Transverse colon (tissue), 4 donors: Measurements from ENCODE around the gene CTNNBIP1. TPM values are rescaled to one million over a fixed set of nuclear protein-coding genes. Genes with fewer than 3 reads are reported as not detected.
A peak's percentile ranks its signal among the peaks of the same experiment; 100 is the strongest.

Source experiments
- DNase-seq: peaks from one replicate; pipeline ENCODE4 v3.0.0-alpha.2; 2019
- H3K27ac ChIP-seq, 4 donors: fragments of 200-600 bp; sonication (generic); 2 replicates each; pipeline ENCODE4 v1.5.1; 2016 to 2018; ENCODE audit warnings: inconsistent platforms in 4 of 4
- H3K27me3 ChIP-seq: fragments of 200-600 bp; sonication (generic); 2 replicates; pipeline ENCODE4 v1.5.1; 2017; ENCODE audit warnings: inconsistent platforms
- H3K36me3 ChIP-seq, 4 donors: fragments of 200-600 bp; sonication (generic); 2 replicates each; pipeline ENCODE4 v1.5.1; 2017 to 2019; ENCODE audit warnings: inconsistent platforms in 4 of 4
- H3K4me1 ChIP-seq, 4 donors: fragments of 200-600 bp; sonication (generic); 2 replicates each; pipeline ENCODE4 v1.5.1; 2017 to 2020; ENCODE audit warnings: inconsistent platforms in 4 of 4
- H3K4me3 ChIP-seq, 4 donors: fragments of 200-600 bp; sonication (generic); 1 replicate in 1 of 4; 2 replicates in 3 of 4; pipeline versions ENCODE4 v1.5.1 to v1.6.1; 2017 to 2019; ENCODE audit warnings: inconsistent platforms in 4 of 4
- H3K9me3 ChIP-seq, 2 donors: fragments of 200-600 bp; sonication (generic); 2 replicates each; pipeline ENCODE4 v1.5.1; 2017 to 2019; ENCODE audit warnings: inconsistent platforms in 2 of 2
- EP300 ChIP-seq: sonication (generic); formaldehyde crosslinking; IDR thresholded peaks from one replicate; pipeline ENCODE4 v1.6.1; 2017; ENCODE audit warnings: antibody characterized with exemption, low read depth
- POLR2A ChIP-seq: fragments of 450-650 bp; IDR thresholded peaks from one replicate; pipeline ENCODE4 v1.6.1; 2016; ENCODE audit warnings: antibody characterized with exemption, mild to moderate bottlenecking, moderate library complexity
- POLR2AphosphoS5 ChIP-seq, 3 donors: sonication (generic); formaldehyde crosslinking; IDR thresholded peaks; one replicate each; pipeline ENCODE4 v1.6.1; 2016; ENCODE audit warnings: antibody characterized with exemption in 3 of 3
- WGBS, 2 donors: methylation state at CpG; one replicate each; pipeline ENCODE4 v1.1.5; 2018; ENCODE audit warnings: low coverage in 1 of 2; 5-methylcytosine and 5-hydroxymethylcytosine counted together
- in situ Hi-C, 4 donors: fragments of 200-750 bp; cut with MboI; loops; one replicate each; pipeline versions ENCODE4 v1.15.0 to v1.15.1; 2017; ENCODE audit warnings: low sequenced_read_pairs in 3 of 4, low pct_ligation_motif_present in 1 of 4, low pct_unique_long_range_greater_than_20kb in 1 of 4
- intact Hi-C: fragments of 100-400 bp; cut with DNase I; formaldehyde crosslinking; loops from one replicate; pipeline ENCODE4 v1.15.1; 2023; ENCODE audit warnings: low total_unique reads
- total RNA-seq, 4 donors: library from RNA; depleted of rRNA; stranded (reverse); fragments of >200 nt; gene quantifications; one replicate each; pipeline ENCODE4 v1.1.0, GENCODE V29; 2016
- TF ChIP-seq, protein P1 (sequence below), 5 experiments: fragments of 200-600 bp in 3 of 5; fragments of 450-650 bp in 2 of 5; sonication (generic) in 3 of 5; IDR thresholded peaks; 1 replicate in 2 of 5; 2 replicates in 3 of 5; pipeline ENCODE4 v1.5.1; 2016 to 2017; ENCODE audit warnings: antibody characterized with exemption in 5 of 5, inconsistent platforms in 3 of 5, mild to moderate bottlenecking in 2 of 5, moderate library complexity in 1 of 5

The CTNNBIP1 gene
- total RNA-seq, 4 donors from 2014 or later: 7.9 to 24.4 (median 15.7) TPM

DNA sequence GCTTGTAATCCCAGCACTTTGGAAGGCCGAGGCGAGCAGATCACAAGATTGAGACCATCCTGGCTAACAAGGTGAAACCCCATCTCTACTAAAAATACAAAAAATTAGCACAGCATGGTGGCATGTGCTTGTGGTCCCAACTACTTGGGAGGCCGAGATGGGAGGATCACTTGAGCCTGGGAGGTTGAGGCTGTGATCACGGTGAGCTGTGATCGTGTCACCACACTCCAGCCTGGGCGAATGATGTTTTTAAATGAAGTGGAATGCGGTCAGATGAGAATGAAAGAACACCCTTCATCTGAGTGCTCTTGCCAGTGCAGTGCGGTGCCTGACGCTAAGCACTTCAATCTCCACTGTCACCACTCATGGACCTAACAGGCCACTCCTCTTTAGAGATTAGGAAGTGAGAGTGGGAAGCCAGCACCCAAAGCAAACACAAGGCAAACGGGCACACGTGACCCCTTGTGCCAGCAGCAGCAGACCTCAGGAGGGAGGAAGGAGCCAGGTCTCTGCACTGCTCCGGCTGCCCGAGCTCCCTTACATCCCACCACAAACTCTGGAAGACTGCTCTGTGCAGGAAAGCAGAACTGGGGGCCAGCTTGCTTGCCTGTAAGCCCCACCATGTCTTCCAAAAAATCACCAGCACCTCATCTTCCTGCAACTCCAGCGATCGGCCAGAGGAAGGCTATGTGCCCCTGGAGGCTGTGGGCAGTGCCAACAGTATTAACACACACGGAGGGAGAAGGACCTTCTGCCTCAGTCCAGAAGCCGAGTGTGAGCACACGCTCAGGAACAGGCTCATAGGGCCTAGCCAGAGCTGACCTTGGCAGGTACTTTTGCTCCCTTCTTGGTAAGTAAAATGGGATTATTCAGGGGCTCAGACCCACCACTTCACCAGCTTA is 9.7 kb downstream of the CTNNBIP1 start:
- Histone ChIP-seq H3K36me3 (no peaks in the 10 kb centered on the region), H3K27me3 (no peaks in the 10 kb centered on the region), H3K4me3 (peak overlapping the region in 1 of 4 donors; percentile 20), H3K27ac (peak overlapping the region; percentile 37 to 77 (median 68)), H3K4me1 (peaks cover 0 to 24% (median 13%) of the 10 kb centered on the region in 4 donors), H3K9me3 (no peaks in the 10 kb centered on the region)
- 57 to 58% methylated on average over 11 to 18 of the region's 18 CpGs for WGBS, 2 donors
- TF ChIP-seq, protein P1, sequence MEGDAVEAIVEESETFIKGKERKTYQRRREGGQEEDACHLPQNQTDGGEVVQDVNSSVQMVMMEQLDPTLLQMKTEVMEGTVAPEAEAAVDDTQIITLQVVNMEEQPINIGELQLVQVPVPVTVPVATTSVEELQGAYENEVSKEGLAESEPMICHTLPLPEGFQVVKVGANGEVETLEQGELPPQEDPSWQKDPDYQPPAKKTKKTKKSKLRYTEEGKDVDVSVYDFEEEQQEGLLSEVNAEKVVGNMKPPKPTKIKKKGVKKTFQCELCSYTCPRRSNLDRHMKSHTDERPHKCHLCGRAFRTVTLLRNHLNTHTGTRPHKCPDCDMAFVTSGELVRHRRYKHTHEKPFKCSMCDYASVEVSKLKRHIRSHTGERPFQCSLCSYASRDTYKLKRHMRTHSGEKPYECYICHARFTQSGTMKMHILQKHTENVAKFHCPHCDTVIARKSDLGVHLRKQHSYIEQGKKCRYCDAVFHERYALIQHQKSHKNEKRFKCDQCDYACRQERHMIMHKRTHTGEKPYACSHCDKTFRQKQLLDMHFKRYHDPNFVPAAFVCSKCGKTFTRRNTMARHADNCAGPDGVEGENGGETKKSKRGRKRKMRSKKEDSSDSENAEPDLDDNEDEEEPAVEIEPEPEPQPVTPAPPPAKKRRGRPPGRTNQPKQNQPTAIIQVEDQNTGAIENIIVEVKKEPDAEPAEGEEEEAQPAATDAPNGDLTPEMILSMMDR (IDR thresholded peaks at IDR 0.05): peak in 1 of 5 experiments; percentile 16
- TF ChIP-seq POLR2AphosphoS5 (IDR thresholded peaks at IDR 0.05): peak in 1 of 3 donors; percentile 19
- no peak for TF ChIP-seq EP300
- peak; percentile 31 for TF ChIP-seq POLR2A
- peak; percentile 71 for DNase-seq
- intact Hi-C loops: no loop called here
- in situ Hi-C loops: no loop called here

DNA sequence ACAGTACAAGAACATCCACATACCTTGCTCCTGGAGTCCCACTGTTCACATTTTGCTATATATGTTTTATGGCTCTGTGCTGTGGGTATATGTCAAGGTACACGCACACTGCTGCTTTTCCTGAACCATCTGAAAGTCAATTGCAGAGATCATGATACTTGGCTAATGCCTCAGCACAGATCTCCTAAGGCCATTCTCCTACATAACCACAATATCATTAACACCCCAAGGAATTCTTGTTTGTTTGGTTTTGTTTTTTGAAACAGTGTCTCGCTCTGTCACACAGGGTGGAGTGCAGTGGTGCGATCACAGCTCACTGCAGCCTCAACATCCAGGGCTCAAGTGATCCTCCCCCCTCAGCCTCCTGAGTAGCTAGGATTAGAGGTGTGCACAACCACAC is 16.0 kb downstream of the CTNNBIP1 start:
- TF ChIP-seq EP300: no peak
- TF ChIP-seq POLR2A: no peak
- intact Hi-C loops (no loop called here), in situ Hi-C loops (no loop called here)
- H3K27ac ChIP-seq: no peak overlapping the region
- H3K4me1 ChIP-seq: peaks cover 0 to 29% (median 16%) of the 10 kb centered on the region in 4 donors
- H3K27me3 ChIP-seq: no peaks in the 10 kb centered on the region
- no peaks in the 10 kb centered on the region for H3K36me3 ChIP-seq
- WGBS, 2 donors: 84 to 90% methylated on average over 3 of the region's 3 CpGs
- no peak overlapping the region for H3K4me3 ChIP-seq
- no peaks in the 10 kb centered on the region for H3K9me3 ChIP-seq
- no peak for DNase-seq

DNA sequence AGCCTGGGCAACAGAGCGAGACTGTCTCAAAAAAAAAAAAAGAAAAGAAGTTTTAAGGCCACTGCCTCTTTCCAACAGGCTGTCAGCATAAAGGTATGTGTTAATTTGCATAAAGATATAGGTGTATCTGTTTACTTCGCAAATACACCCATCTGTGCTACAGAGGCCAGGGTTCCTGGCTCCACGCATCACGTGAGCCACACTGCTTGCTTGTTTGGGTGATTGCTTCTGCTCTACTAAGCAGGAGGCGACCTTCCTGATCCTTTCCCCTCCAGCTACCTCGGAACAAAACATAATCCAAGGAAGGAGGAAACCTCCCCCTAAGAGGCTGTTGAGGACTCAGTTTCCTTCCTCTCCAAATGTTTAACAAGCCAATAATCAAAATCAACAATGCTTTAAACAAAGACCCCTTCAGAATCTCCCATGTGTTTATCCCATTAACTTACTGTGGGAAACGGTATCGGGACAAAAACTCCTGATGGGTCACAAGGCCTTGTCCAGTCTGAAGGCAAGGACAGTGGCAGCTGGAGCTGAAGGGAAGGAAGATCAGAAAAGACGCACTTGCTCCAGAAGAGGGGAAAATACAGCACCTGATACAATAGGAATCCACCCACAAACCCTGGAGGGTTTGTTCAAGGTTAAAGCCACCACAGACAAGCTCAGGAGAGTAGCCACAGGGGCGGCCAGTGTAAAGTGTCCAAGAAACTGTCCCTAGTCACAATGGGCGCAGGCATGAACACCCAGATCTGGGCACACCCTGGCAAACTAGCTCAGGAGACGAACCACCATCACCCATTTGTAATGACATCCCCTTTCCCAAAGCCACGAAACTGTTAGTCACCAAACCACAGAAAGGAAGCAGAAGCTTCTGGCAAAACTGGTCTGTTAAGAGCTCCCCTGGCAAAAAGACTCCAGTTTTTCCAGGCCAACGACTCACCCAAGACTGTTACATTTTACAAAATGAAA is 17.2 kb downstream of the CTNNBIP1 start:
- in situ Hi-C loops (no loop called here), intact Hi-C loops (no loop called here)
- 63 to 72% methylated on average over 6 to 14 of the region's 14 CpGs for WGBS, 2 donors
- Histone ChIP-seq H3K36me3 (no peaks in the 10 kb centered on the region), H3K9me3 (no peaks in the 10 kb centered on the region), H3K4me1 (peaks cover 0 to 29% (median 16%) of the 10 kb centered on the region in 4 donors), H3K27me3 (no peaks in the 10 kb centered on the region), H3K4me3 (no peak overlapping the region), H3K27ac (peak overlapping the region; percentile 13 to 55 (median 41))
- peak; percentile 17 for DNase-seq
- TF ChIP-seq POLR2AphosphoS5 (IDR thresholded peaks at IDR 0.05): no peak
- TF ChIP-seq, protein P1 (IDR thresholded peaks at IDR 0.05): no peak
- no peak for TF ChIP-seq POLR2A
- TF ChIP-seq EP300: no peak

DNA sequence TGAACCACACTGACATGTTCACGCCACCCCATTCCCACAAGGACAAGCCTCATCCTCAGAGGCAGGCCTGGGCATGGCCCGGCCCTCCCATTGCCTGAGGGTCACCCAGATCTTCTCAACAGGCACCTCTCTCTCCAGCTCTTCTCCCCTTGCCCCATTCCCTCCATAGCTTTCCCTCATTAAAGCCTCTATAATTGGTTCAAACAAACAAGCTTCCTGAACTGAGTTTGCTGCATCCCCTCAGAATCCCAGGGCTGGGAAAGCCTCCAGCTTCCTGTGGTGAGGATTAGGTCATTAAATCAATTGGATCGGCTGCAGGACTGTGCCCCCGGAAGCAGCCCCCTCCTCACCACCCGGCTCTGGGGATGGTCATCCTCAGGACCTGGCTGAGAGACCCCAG is 18.9 kb downstream of the CTNNBIP1 start:
- H3K9me3 ChIP-seq: no peaks in the 10 kb centered on the region
- WGBS, 2 donors: 75% methylated on average over 5 of the region's 5 CpGs; no CpG with 5 or more reads in 1 of the 2 donors

More for the DNA sequence above, 18.9 kb downstream of the CTNNBIP1 start:
- peak overlapping the region in 1 of 4 donors; percentile 53 for H3K27ac ChIP-seq
- no peaks in the 10 kb centered on the region for H3K36me3 ChIP-seq
- in situ Hi-C loops: no loop called here
- TF ChIP-seq POLR2AphosphoS5 (IDR thresholded peaks at IDR 0.05): no peak
- no peak for TF ChIP-seq POLR2A
- TF ChIP-seq, protein P1 (IDR thresholded peaks at IDR 0.05): no peak
- no peak for TF ChIP-seq EP300
- peaks cover 0 to 29% (median 16%) of the 10 kb centered on the region in 4 donors for H3K4me1 ChIP-seq
- H3K4me3 ChIP-seq: no peak overlapping the region
- DNase-seq: no peak
- intact Hi-C loops: no loop called here
- no peaks in the 10 kb centered on the region for H3K27me3 ChIP-seq
